ENCODE results near the gene SHISA5.

DNA sequence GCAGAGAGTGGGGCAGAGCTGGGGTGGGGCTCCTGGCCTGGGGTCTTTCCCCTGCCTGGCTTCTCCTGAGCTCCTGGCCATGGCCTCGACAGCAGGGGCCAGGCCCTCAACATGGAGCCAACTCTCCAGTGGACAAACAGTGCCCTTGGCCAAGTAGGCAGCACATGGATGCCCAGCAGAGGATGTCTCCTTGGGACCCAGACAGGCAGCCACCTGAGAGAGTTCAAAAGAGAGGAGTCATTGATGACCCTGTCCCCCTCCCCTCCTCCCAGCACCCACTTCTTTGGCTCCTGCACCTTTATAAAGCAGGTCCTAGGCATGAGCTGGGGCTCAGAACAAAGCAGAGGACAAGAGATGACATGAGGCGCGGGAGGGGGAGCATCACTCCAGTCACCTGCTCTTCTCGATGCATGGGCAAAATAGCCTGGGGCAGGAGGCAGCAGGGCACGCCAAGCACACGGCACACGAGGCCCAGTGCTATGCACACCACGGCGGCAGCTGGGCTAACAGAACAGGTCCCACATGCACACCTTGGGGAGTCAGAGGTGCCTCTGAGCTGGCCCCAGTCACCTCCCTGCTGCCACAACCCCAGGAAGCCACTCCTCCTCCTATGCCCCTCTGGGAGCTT is 27.4 kb downstream of the SHISA5 start:
- TF ChIP-seq EZH2 (IDR thresholded peaks at IDR 0.05) (no peak), POLR2AphosphoS5 (IDR thresholded peaks at IDR 0.05; ENCODE audit: borderline replicate concordance, low read depth, low read length) (no peak)

Data from SK-N-MC (cell line).